CD4-positive, alpha-beta T cell treated with Interferon gamma for 1 hour (primary cell): ENCODE results near the gene NRXN3.

ENCODE experiments used
- DNase-seq: peaks from one replicate; pipeline ENCODE4 v3.0.0-alpha.2; 2020

Gene NRXN3

GRCh38 chr14:79686196-79686595, 1516.0 kb downstream of the NRXN3 start:
- DNase-seq, result no peak

GRCh38 chr14:79690960-79691359, 1520.8 kb downstream of the NRXN3 start:
- DNase-seq, result no peak

GRCh38 chr14:79693935-79694334, 1523.8 kb downstream of the NRXN3 start:
- no peak for DNase-seq

GRCh38 chr14:79695307-79695706, 1525.1 kb downstream of the NRXN3 start:
- DNase-seq, result no peak

GRCh38 chr14:79698298-79698711, 1528.1 kb downstream of the NRXN3 start:
- no peak for DNase-seq

GRCh38 chr14:79699206-79699605, 1529.0 kb downstream of the NRXN3 start:
- DNase-seq, result no peak

- DNase-seq, result no peak
These were observed 1531.2 kb downstream of the NRXN3 start for GRCh38 chr14:79701371-79701770.

GRCh38 chr14:79702197-79702596, 1532.0 kb downstream of the NRXN3 start:
- DNase-seq, result no peak

- no peak for DNase-seq
These were observed 1533.0 kb downstream of the NRXN3 start for GRCh38 chr14:79703209-79703608.

GRCh38 chr14:79704041-79704807, 1534.1 kb downstream of the NRXN3 start:
- no peak for DNase-seq

GRCh38 chr14:79705126-79705894, 1535.1 kb downstream of the NRXN3 start:
- no peak for DNase-seq

- no peak for DNase-seq
These were observed 1536.2 kb downstream of the NRXN3 start for GRCh38 chr14:79706382-79706781.

GRCh38 chr14:79708426-79709388, 1538.5 kb downstream of the NRXN3 start:
- no peak for DNase-seq

- DNase-seq, result no peak
These were observed 1539.4 kb downstream of the NRXN3 start for GRCh38 chr14:79709573-79709972.

GRCh38 chr14:79712302-79712950, 1542.3 kb downstream of the NRXN3 start:
- no peak for DNase-seq

GRCh38 chr14:79721399-79722084, 1551.4 kb downstream of the NRXN3 start:
- no peak for DNase-seq

- DNase-seq, result no peak
These were observed 1555.0 kb downstream of the NRXN3 start for GRCh38 chr14:79724934-79725717.

- DNase-seq, result no peak
These were observed 1557.7 kb downstream of the NRXN3 start for GRCh38 chr14:79727900-79728299.

GRCh38 chr14:79728331-79728730, 1558.2 kb downstream of the NRXN3 start:
- no peak for DNase-seq

- no peak for DNase-seq
These were observed 1559.6 kb downstream of the NRXN3 start for GRCh38 chr14:79729731-79730130.

- no peak for DNase-seq
These were observed 1560.0 kb downstream of the NRXN3 start for GRCh38 chr14:79730196-79730595.
